ENCODE measurements around the gene LSMEM2. TPM values are rescaled to one million over a fixed set of nuclear protein-coding genes. Genes with fewer than 3 reads are reported as not detected.

LSMEM2 gene
- total RNA-seq, 1 donor from 2014 or later, result not detected

DNA sequence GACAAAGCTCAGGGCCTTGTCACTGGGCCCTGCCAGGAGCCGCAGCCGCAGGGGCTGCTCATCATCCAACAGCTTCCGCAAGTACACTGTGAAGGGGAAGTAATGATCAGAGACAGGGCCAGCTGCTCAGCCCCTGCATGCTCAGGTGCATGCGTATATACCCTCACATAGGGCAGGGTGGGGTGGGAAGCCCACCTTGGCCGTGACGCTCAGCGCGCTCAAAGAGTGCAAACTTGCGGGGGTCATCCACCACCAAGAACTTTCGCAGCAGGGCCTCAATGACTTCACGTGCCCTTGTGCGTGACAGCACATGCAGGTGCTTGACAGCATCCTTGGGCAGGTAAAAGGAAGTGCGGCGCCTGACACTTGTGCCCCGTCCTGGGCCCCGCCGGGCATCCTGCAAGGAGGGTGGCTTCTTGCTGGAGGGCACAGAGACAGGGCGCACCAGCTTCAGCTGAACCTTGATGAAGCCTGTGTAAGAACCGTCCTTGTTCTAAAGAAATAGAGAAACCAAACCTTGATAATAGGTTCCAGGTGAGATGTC, 52.5 kb downstream of the LSMEM2 start:
- Histone ChIP-seq H3K9me3 (no peaks in the 10 kb centered on the region), H3K36me3 (peaks cover 31% of the 10 kb centered on the region), H3K27ac (no peak overlapping the region), H3K4me3 (no peak overlapping the region), H3K4me1 (peaks cover 45% of the 10 kb centered on the region), H3K27me3 (no peaks in the 10 kb centered on the region)
- ATAC-seq (no peak), DNase-seq (no peak)
- intact Hi-C loops (cut with DNase I), result no loop called here
- TF ChIP-seq, protein P1, sequence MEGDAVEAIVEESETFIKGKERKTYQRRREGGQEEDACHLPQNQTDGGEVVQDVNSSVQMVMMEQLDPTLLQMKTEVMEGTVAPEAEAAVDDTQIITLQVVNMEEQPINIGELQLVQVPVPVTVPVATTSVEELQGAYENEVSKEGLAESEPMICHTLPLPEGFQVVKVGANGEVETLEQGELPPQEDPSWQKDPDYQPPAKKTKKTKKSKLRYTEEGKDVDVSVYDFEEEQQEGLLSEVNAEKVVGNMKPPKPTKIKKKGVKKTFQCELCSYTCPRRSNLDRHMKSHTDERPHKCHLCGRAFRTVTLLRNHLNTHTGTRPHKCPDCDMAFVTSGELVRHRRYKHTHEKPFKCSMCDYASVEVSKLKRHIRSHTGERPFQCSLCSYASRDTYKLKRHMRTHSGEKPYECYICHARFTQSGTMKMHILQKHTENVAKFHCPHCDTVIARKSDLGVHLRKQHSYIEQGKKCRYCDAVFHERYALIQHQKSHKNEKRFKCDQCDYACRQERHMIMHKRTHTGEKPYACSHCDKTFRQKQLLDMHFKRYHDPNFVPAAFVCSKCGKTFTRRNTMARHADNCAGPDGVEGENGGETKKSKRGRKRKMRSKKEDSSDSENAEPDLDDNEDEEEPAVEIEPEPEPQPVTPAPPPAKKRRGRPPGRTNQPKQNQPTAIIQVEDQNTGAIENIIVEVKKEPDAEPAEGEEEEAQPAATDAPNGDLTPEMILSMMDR (IDR thresholded peaks at IDR 0.05), result no peak

- TF ChIP-seq, protein P1 (IDR thresholded peaks at IDR 0.05), result no peak
- peak overlapping the region; percentile 10 for H3K4me3 ChIP-seq
- intact Hi-C loops (cut with DNase I), result no loop called here
- no peak for ATAC-seq
- peak overlapping the region; percentile 96 for H3K27ac ChIP-seq
- no peaks in the 10 kb centered on the region for H3K9me3 ChIP-seq
- peaks cover 41% of the 10 kb centered on the region for H3K4me1 ChIP-seq
- H3K36me3 ChIP-seq, result peaks cover 28% of the 10 kb centered on the region
- H3K27me3 ChIP-seq, result no peaks in the 10 kb centered on the region
- DNase-seq, result no peak
Measured at GRCh38 chr3:50333744-50334328, 54.9 kb downstream of the LSMEM2 start.

- intact Hi-C loops (cut with DNase I), result no loop called here
- TF ChIP-seq, protein P1 (IDR thresholded peaks at IDR 0.05), result no peak
- no peak for DNase-seq
- Histone ChIP-seq H3K4me1 (peaks cover 44% of the 10 kb centered on the region), H3K27ac (peak overlapping the region; percentile 96), H3K4me3 (peak overlapping the region; percentile 95), H3K9me3 (no peaks in the 10 kb centered on the region), H3K36me3 (peaks cover 24% of the 10 kb centered on the region), H3K27me3 (no peaks in the 10 kb centered on the region)
- no peak for ATAC-seq
Measured at GRCh38 chr3:50334339-50335075, 55.6 kb downstream of the LSMEM2 start.

DNA sequence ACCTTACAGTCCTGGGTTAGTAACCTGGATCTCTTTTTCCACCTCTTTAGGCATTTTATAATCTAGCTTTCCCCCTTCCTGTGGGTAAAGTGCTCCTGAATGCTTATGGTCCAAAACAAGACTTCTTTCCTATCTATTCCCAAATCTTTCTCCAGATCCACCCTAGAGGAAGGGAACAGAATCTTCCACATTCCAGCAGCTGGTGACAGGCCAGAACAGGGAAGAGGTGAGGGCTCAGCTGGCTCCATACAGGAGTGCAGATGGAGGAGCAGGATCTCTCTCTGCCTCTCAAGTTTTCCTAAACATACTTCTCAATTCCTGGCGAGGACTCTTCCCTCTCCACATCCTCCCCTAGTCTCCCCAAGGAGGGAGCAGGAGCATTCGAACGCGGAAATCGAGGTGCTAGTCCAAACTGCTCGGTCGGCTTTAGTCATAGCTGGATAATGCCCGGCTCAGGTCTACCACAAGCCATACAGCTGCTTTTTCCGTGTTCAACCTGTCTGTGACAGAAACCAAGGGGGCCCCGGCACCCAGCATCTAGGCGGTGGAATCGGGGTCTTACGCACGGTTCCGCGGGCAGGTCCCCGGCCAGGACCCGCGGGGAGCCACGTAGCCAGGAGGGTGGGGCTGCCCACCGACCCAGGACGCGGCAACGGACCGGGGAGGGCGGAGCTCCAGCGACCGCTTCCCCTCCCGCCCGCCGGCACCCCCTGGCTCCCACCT, 57.7 kb downstream of the LSMEM2 start:
- intact Hi-C loops (cut with DNase I), result no loop called here
- DNase-seq (no peak), ATAC-seq (no peak)
- TF ChIP-seq, protein P1 (IDR thresholded peaks at IDR 0.05), result no peak
- Histone ChIP-seq H3K9me3 (no peaks in the 10 kb centered on the region), H3K4me1 (peaks cover 56% of the 10 kb centered on the region), H3K27ac (peak overlapping the region; percentile 96), H3K4me3 (peak overlapping the region; percentile 95), H3K27me3 (no peaks in the 10 kb centered on the region), H3K36me3 (peaks cover 3% of the 10 kb centered on the region)

GRCh38 chr3:50337175-50337861, 58.4 kb downstream of the LSMEM2 start:
- H3K4me3 ChIP-seq, result peak overlapping the region; percentile 95
- intact Hi-C loops (cut with DNase I), result no loop called here
- TF ChIP-seq, protein P1 (IDR thresholded peaks at IDR 0.05), result no peak
- peak; percentile 100 for DNase-seq
- H3K27me3 ChIP-seq, result no peaks in the 10 kb centered on the region
- H3K9me3 ChIP-seq, result no peaks in the 10 kb centered on the region
- peak overlapping the region; percentile 96 for H3K27ac ChIP-seq
- no peaks in the 10 kb centered on the region for H3K36me3 ChIP-seq
- H3K4me1 ChIP-seq, result peaks cover 60% of the 10 kb centered on the region
- ATAC-seq, result peak; percentile 90
